HepG2 (cell line): Measurements from ENCODE around the gene CPNE5.

Experiments
- ARHGAP35 ChIP-seq: sonication (generic); formaldehyde crosslinking; IDR thresholded peaks from 2 replicates; pipeline ENCODE4 v1.9.0; 2022; ENCODE audit warnings: mild to moderate bottlenecking, inconsistent platforms, moderate library complexity, missing genetic modification reagents, borderline replicate concordance
- BCL3 ChIP-seq: sonication (generic); formaldehyde crosslinking; IDR thresholded peaks from 2 replicates; pipeline ENCODE4 v1.5.1; 2020; ENCODE audit warnings: mild to moderate bottlenecking, missing genetic modification reagents, moderate library complexity
- CBFB ChIP-seq: sonication (generic); formaldehyde crosslinking; IDR thresholded peaks from 2 replicates; pipeline ENCODE4 v1.4.0; 2020; ENCODE audit warnings: missing genetic modification reagents
- EP300 ChIP-seq, 3 experiments: sonication (generic) in 1 of 3; formaldehyde crosslinking in 1 of 3; IDR thresholded peaks; 2 replicates each; pipeline versions ENCODE4 v1.5.1 to v1.6.1; 2011 to 2020; ENCODE audit warnings: low read depth in 2 of 3, low read length in 2 of 3, borderline replicate concordance in 1 of 3, improper control_type of control experiment in 1 of 3, mild to moderate bottlenecking in 1 of 3, missing genetic modification reagents in 1 of 3, moderate library complexity in 1 of 3
- HDAC6 ChIP-seq: fragments of 200-600 bp; sonication (generic); IDR thresholded peaks from 2 replicates; pipeline ENCODE4 v1.7.0; 2017; ENCODE audit warnings: mild to moderate bottlenecking, antibody characterized with exemption, low read length, low read depth
- MAZ ChIP-seq, 2 experiments: sonication (generic) in 1 of 2; formaldehyde crosslinking in 1 of 2; IDR thresholded peaks; 2 replicates each; pipeline versions ENCODE4 v1.5.0 to v1.6.1; 2012 to 2020; ENCODE audit warnings: low read depth in 2 of 2, mild to moderate bottlenecking in 2 of 2, borderline replicate concordance in 1 of 2, improper control_type of control experiment in 1 of 2, low read length in 1 of 2, missing genetic modification reagents in 1 of 2, moderate library complexity in 1 of 2
- NFIC ChIP-seq: IDR thresholded peaks from 2 replicates; pipeline ENCODE4 v1.6.1; 2012; ENCODE audit warnings: mild to moderate bottlenecking, low read length, inconsistent platforms
- ZBTB21 ChIP-seq: sonication (generic); formaldehyde crosslinking; IDR thresholded peaks from 2 replicates; pipeline ENCODE4 v1.4.0; 2020; ENCODE audit warnings: missing genetic modification reagents
- ZKSCAN1 ChIP-seq: fragments of 150-350 bp; IDR thresholded peaks from 2 replicates; pipeline ENCODE4 v1.6.1; 2014; ENCODE audit warnings: low read length
- ZNF142 ChIP-seq: sonication (generic); formaldehyde crosslinking; IDR thresholded peaks from 2 replicates; pipeline ENCODE4 v1.4.0; 2020; ENCODE audit warnings: missing genetic modification reagents
- ZNF615 ChIP-seq: sonication (generic); formaldehyde crosslinking; IDR thresholded peaks from 2 replicates; pipeline ENCODE4 v1.5.0; 2020; ENCODE audit warnings: mild to moderate bottlenecking, missing genetic modification reagents, borderline replicate concordance

- TF ChIP-seq NFIC = no peak
- TF ChIP-seq ARHGAP35 (CRISPR knock-in tag) = no peak; the same call in 1 of the 2 replicates
- no peak for TF ChIP-seq CBFB (CRISPR knock-in tag)
- no peak for TF ChIP-seq ZKSCAN1
- no peak for TF ChIP-seq HDAC6
- TF ChIP-seq ZBTB21 (CRISPR knock-in tag) = no peak
- no peak for TF ChIP-seq ZNF615
- TF ChIP-seq EP300 (IDR thresholded peaks at IDR 0.05; ENCODE audit: low read depth in 2 of 2, low read length in 2 of 2) = 0 out of 4 replicates have a peak, but pooled peaks of 1 of the 2 experiments have one; percentile 12
- TF ChIP-seq EP300 (CRISPR knock-in tag; IDR thresholded peaks at IDR 0.05; ENCODE audit: borderline replicate concordance) = no peak
- 0 out of 2 replicates have a peak, but pooled peaks have one; percentile 42 for TF ChIP-seq ZNF142 (CRISPR knock-in tag)
- no peak for TF ChIP-seq BCL3 (CRISPR knock-in tag)
- TF ChIP-seq MAZ (IDR thresholded peaks at IDR 0.05; ENCODE audit: borderline replicate concordance, low read depth, low read length) = no peak
- TF ChIP-seq MAZ (CRISPR knock-in tag; IDR thresholded peaks at IDR 0.05; ENCODE audit: low read depth) = peak; percentile 30; the same call in 1 of the 2 replicates
These were observed 1.5 kb upstream of the CPNE5 start for GRCh38 chr6:36840432-36841403.
